PC-9 (cell line): ENCODE measurements around the gene ACTR1A.

Source experiments
- CTCF ChIP-seq: fragments of 200-600 bp; sonication (generic); conservative IDR thresholded peaks from 2 replicates; pipeline ENCODE4 v1.6.1; 2017; ENCODE audit warnings: mixed run types, antibody characterized with exemption, mild to moderate bottlenecking, moderate library complexity
- EZH2 ChIP-seq: fragments of 200-600 bp; sonication (generic); IDR thresholded peaks from 2 replicates; pipeline ENCODE4 v1.8.0; 2017; ENCODE audit warnings: antibody characterized with exemption, low read depth

GRCh38 chr10:102463983-102464382, 38.5 kb downstream of the ACTR1A start:
- TF ChIP-seq EZH2, result no peak
- no peak for TF ChIP-seq CTCF
